HL-60 (cell line): Measurements from ENCODE around the gene ACKR2.

Experiments
- CTCF ChIP-seq: IDR thresholded peaks from one replicate; pipeline ENCODE4 v1.5.1; 2011; ENCODE audit warnings: low read length, control low read depth, inconsistent platforms; ENCODE audit not compliant: insufficient read depth
- GABPA ChIP-seq: IDR thresholded peaks from 2 replicates; pipeline ENCODE4 v1.6.1; 2012; ENCODE audit warnings: low read depth
- POLR2AphosphoS5 ChIP-seq: IDR thresholded peaks from 2 replicates; pipeline ENCODE4 v1.6.1; 2012; ENCODE audit warnings: low read depth
- SPI1 ChIP-seq: IDR thresholded peaks from 2 replicates; pipeline ENCODE4 v1.6.1; 2012; ENCODE audit warnings: low read depth, mild to moderate bottlenecking, borderline replicate concordance
- TF ChIP-seq, protein P1 (sequence below): IDR thresholded peaks from 2 replicates; pipeline ENCODE4 v1.6.1; 2012; ENCODE audit warnings: low read depth; ENCODE audit not compliant: insufficient replicate concordance

DNA sequence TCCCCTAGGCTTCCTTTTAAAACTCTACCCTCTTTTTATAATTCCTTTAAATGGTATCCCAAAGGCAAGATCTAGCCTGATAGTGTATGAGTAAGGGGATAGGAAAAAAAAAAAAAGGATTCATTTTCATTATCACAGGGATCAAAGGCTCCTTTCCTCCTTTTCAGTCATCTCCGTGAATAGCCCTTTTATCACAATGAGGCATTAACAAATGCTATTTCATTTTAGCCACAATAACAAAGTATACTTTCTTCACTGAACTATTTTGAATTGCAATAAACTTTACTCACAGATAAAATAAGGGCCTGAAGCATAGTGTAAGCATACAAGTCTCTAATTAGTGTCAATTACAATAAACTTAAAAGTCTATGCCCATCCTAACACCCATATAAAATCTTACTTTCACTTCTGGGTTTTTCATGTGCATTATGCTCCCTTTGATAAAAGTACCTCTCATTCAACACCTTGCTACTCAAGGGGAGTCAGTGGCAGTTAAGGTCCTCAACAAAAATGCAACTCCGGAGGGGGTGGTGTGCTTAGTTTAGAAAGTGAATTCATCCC is 13.5 kb upstream of the ACKR2 start:
- no peak for TF ChIP-seq CTCF
- no peak for TF ChIP-seq POLR2AphosphoS5
- TF ChIP-seq, protein P1, sequence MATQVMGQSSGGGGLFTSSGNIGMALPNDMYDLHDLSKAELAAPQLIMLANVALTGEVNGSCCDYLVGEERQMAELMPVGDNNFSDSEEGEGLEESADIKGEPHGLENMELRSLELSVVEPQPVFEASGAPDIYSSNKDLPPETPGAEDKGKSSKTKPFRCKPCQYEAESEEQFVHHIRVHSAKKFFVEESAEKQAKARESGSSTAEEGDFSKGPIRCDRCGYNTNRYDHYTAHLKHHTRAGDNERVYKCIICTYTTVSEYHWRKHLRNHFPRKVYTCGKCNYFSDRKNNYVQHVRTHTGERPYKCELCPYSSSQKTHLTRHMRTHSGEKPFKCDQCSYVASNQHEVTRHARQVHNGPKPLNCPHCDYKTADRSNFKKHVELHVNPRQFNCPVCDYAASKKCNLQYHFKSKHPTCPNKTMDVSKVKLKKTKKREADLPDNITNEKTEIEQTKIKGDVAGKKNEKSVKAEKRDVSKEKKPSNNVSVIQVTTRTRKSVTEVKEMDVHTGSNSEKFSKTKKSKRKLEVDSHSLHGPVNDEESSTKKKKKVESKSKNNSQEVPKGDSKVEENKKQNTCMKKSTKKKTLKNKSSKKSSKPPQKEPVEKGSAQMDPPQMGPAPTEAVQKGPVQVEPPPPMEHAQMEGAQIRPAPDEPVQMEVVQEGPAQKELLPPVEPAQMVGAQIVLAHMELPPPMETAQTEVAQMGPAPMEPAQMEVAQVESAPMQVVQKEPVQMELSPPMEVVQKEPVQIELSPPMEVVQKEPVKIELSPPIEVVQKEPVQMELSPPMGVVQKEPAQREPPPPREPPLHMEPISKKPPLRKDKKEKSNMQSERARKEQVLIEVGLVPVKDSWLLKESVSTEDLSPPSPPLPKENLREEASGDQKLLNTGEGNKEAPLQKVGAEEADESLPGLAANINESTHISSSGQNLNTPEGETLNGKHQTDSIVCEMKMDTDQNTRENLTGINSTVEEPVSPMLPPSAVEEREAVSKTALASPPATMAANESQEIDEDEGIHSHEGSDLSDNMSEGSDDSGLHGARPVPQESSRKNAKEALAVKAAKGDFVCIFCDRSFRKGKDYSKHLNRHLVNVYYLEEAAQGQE, result no peak
- TF ChIP-seq SPI1, result no peak
- TF ChIP-seq GABPA, result no peak
